LNCAP (cell line): Measurements from ENCODE around the gene TRIM46.

Experiments used
- CTCF ChIP-seq: fragments of 450-650 bp; IDR thresholded peaks from 2 replicates; pipeline ENCODE4 v1.5.1; 2017; ENCODE audit warnings: mild to moderate bottlenecking

TRIM46 gene

DNA sequence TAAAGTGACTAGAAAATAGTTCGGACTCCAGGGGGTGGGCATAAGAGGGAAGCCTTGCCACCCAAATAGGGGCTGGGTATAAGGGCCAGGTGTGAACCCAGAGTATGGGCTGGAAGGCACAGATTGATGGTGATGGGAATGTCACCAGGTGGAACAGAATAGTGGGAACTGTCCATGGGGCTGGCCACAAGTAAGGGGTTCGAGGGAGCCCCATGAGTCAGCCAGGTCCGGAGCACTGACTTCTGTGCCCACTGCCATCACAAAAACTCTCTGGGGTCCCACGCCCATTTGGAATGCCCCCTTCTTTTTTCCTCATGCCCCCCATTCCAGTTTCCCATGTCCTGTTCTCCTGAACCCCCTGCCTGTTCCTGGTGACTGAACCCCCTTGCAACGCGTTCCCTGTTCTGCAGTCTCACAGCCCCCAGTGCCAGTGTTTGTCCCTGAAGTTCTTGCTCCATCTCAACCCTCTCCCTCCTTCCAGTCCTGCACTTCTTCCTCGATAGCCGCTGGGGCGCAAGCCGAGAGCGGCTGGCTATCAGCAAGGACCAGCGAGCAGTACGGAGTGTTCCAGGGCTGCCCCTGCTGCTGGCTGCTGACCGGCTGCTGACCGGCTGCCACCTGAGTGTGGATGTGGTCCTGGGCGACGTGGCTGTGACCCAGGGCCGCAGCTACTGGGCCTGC lies 7.9 kb downstream of the TRIM46 start:
- no peak for TF ChIP-seq CTCF

DNA sequence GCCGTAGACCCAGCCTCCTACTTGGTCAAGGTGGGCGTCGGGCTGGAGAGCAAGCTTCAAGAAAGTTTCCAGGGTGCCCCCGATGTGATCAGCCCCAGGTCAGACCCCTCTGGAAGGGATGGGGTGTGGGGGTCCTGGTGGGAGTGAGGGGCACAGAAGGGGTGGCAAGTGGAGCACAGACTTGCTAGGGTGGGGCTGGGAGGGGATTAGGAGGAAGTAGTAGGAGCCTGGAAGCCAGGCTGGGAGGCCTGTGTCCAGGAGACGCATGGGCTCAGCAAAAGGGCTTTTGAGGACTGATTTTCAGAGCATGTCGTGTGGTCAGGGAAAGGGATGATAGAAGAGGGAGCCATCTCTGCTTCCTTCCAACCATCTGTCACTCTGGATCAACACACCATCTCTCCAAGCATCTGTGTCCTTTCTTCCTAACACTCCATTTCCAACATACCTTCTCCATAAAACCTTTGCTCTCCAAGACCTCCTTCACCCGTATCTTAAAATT lies 8.5 kb downstream of the TRIM46 start:
- no peak for TF ChIP-seq CTCF

DNA sequence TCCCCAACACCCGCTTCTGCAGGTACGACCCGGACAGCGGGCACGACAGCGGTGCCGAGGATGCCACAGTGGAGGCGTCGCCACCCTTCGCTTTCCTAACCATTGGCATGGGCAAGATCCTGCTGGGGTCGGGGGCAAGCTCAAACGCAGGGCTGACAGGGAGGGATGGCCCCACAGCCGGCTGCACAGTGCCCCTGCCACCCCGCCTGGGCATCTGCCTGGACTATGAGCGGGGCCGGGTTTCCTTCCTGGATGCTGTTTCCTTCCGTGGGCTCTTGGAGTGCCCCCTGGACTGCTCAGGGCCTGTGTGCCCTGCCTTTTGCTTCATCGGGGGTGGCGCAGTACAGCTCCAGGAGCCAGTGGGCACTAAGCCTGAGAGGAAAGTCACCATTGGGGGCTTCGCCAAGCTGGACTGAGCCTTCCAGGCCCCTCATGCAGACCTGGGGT lies 10.1 kb downstream of the TRIM46 start:
- TF ChIP-seq CTCF, result no peak

GRCh38 chr1:155184351-155184811 lies 10.7 kb downstream of the TRIM46 start:
- TF ChIP-seq CTCF, result no peak

DNA sequence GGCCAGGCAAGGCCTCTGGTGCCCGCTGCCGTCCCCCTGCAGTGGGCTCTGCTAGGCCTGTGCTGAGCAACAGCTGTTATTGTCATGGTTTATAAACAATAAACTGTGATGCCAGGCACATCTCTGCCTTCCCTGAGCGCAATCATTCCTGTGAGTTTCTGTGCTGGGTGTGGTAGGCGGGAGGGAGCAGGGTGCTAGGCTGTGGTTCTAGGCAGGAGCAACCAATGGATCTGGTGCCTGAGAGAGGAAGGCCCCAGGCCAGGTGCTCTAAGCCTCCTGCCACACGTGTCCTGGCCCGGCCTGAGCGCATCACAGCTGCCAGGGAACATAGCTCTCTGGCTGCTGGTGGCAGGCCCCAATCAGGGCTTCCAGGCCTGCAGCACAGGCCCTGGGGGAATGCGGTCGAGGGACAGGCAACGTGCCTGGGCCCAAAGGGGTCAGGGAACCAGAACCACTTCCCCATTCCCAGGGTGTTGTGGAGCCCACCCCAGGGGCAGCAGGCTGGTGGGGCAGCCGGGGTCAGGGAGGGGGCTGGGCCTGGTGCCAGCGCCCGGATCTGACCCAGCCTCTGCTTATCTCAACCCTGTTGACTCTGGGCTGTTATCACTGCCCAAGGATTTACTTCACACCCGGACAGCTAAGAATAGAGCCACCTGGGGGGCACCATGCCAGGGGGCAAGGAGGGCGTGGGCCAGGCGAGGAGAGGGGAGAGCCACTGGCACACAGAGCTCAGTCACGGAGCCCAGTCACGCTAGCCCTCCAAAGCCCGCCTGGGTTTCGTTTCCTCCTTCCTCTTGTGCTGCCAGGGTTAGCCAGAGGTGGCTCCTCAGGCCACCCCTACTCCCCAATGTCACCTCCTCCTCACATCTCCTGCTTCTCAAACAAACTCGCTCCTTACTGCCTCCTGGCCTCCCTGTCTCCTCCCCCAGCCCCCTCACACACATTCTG lies 11.5 kb downstream of the TRIM46 start:
- no peak for TF ChIP-seq CTCF

DNA sequence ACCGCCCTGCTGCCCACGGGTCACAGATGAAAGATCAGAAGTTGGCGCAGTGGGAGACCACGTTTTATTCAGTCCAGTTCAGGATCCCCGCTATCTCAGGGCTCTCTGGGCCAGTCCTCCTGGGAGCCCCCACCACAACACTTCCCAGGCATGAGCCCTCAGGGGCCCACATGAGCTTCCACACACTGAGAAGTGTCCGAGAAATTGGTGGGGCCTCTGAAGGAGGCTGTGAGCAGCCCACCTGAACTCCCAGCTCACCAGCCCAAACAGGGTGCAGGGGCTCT lies 12.1 kb downstream of the TRIM46 start:
- no peak for TF ChIP-seq CTCF

DNA sequence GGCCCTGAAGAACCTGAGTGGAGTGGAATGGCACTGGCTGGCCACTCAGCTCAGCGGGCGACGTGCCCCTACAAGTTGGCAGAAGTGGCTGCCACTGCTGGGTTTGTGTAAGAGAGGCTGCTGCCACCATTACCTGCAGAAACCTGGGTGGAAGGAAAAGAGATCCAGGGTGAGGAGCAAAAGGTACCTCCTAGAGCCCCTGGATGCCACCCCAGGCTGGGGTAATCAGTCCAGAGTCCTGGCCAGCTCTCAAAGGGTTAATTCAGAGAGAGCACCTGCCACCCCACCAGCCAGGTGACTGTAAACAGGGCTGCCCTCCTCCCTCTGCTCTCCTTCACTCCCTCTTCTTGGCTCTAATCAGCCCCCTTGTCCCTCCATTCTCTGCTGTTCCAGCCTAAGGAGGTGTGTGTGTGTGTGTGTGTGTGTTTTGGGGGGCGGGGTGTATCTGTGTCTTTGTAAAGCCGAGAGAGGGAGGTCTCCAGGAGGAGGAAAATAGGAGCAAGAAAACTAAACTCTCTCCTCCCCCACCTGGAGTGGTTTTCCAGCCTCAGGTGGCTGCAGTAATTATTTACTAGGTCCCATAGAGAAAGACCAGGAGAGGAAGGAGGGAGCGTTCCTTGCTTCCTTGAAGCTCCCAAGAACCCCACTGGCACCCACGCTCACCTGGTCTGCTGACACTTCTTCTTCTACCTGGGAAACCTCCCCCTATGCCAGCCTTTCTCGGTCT lies 12.6 kb downstream of the TRIM46 start:
- TF ChIP-seq CTCF, result no peak
